ENCODE data around the gene SLAMF1.
A peak's percentile ranks its signal among the peaks of the same experiment; 100 is the strongest.
"Not testable (repeated sequence)": the region's sequence is repeated elsewhere in the genome, so short reads cannot be mapped to it uniquely, and the experiment has no call there.

Gene SLAMF1

DNA sequence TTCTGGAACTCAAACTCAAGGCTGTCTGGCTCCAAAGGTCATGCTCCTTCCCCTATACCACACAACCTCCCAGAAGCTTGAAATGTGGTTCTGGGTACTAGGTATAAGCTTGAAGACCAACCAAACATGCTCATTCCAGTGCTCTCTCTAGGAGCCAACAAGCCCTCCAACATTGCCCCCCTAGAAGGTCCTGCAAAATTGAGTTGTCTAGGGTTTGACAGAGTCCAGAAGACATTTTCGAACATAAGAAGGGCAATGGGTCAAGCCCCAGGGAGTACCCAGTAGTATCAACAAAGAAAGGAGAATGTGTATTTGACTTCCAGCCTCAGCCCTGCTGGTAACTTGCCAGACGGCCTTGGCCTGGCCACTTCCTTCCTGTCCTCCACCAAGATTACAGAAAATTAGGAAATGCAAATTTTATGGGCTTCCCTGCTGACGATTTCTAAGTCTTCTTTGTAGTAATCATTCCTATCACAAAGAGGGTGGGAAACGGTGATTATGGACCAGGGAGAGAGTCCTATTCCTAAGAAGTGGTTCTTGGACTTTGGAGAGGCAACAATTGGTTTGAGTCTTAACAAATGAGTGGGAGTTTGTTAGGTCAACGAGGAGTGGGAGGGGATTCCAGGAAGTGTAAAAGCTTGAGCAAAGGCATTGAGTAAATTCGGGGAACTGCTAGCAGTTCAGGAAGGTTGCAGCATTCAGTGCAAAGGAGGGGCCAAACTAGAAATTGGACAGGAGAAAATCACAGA, 18.7 kb upstream of the SLAMF1 start:
- no peak for DNase-seq (ENCODE audit: low read depth in 3 of 3)

DNA sequence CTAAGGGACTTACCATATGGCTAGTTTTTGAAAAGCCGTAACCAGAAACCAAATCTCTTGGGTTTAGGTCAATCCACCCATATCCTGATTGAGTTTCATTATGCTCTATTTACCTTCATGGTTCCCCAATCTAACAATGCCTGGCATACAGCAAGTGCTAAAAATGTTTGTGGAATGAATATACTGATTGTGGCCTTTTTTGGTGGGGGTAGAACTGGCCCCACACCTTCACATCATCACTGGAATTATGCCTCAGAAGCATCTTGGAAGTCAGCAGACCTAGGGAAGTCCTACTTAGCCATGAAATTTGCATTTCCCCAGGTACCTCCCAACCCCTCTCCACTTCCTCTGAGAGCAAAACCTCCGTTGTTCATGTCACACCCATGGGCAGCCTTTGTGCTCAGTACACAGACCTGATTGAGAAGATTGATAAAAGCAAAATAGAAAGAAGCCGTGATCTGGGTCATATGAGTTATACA, 17.8 kb upstream of the SLAMF1 start:
- DNase-seq (ENCODE audit: low read depth in 3 of 3): no peak

DNA sequence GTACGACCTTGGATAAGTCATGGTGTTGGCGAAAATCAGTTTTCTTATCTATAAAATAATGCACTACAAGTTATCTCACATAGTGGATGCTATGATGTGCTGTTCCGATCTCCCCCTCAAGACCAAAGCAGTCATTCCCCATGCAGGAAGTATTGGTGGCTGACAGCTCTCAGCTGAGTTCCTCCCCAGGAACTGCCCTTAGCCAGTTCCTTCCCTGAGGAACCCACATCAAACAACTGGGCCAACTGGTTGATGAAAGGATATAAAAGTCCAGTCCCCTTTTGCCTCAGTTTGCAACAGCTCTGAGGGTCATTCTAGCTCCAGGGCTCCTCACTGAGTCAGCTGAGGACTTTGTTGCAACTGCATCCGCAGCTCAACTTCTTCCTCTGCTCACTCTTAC, 16.1 kb upstream of the SLAMF1 start:
- no peak for DNase-seq (ENCODE audit: low read depth in 3 of 3)

DNA sequence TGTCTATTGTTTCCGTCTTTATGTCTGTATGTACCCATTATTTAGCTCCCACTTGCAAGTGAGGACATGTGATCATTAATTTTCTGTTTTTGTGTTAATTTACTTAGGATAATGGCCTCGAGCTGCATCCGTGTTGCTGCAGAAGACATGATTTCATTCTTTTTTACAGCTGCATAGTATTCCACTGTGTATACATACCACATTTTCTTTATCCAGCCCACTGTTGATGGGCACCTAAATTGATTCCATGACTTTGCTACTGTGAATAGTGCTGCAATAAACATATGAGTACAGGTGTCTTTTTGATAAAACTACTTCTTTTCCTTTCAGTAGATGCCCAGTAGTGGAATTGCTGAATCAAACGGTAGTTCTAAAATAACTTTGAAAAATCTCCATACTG, 12.7 kb upstream of the SLAMF1 start:
- DNase-seq (ENCODE audit: low read depth in 3 of 3): no peak

DNA sequence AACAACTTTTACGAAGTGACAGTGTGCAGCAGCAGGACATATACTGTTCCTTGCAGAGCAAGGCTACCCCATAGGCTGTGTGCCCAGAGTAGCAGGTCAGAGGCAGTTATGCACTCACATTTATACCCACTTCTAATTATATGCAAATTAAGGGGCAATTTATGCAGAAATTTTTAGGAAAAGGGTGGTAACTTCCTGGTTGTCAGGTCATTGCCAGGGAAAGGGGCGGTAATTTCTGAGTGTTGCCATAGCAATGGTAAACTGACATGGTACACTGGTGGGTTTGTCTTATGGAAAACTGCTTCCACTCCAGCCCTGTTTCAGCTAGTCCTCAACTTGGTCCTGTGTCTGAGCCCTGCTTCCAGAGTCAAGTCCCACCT, 12.0 kb upstream of the SLAMF1 start:
- no peak for DNase-seq (ENCODE audit: low read depth in 3 of 3)

DNA sequence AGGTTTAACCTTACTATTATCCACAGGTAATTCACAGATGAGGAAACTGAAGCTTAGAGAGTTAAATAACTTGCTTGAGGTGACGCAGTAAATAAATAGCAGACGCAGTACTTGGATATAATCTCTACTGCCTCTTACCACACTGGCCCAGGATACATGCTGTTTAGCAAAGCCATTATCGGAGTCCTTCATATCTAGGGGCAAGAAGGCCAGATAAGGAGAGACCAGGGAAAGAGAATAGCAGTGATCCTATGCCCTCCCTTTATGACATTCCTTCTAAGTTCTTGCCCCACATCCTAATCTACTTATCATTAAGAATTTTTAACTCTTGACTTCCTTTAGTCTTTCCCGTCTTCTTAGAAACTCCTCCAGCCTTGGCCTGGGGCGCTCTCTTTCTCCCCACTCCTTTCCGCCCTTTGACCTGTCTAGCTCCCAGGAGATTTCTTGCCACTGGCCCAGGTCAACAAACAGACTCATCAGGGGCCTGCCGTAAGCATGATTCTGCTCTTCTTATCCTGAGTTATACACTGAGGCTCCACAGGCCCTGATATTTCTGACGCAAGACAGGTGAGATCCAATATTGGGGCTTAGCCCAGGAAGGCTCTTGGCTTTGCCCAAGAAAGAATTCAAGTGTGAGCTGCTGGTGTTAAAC, 11.4 kb upstream of the SLAMF1 start:
- DNase-seq (ENCODE audit: low read depth in 3 of 3): no peak

DNA sequence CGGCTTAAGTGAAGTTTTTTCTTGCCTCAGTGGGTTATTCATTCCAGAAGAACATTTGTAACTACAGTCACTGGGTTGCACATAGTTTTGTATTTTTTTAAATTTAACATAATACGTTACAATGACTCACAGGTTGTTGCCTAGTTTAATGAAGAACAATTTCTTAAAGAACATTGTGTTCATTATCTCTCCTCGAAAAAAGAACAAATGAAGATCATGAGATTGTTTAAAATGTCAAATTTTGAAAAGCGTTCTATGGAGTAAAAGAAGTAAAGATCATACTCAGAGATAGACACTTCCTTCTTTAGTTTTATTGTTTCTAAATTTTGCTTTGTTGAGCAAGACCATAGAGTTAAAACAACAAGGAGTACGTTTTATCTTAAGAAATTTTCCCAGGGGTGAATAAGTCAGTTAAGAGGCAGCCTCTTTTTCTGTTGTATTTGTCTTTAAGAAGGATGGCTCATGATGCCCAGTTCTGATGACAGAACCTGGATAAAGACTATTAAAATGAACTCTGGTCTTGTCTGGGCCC, 10.5 kb upstream of the SLAMF1 start:
- no peak for DNase-seq (ENCODE audit: low read depth in 3 of 3)

DNA sequence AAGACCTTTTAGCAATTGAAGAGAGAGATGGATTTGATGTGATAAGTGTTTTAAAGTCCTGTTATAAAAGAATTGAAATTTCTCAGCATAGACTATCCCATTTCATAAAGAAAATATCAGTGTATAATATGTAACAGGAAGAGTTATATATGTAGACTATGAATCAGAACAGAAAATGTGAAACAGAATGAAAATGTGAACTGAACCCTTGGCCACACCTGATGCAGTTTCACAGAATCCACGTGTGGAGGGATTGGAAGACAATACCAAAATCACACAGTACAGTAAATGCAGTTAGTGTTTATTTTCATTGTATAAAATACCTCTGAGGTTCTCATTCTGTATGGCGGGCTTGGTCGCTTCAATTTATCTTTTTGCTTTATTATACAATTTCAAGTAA, 9.9 kb upstream of the SLAMF1 start:
- DNase-seq (ENCODE audit: low read depth in 3 of 3): no peak

DNA sequence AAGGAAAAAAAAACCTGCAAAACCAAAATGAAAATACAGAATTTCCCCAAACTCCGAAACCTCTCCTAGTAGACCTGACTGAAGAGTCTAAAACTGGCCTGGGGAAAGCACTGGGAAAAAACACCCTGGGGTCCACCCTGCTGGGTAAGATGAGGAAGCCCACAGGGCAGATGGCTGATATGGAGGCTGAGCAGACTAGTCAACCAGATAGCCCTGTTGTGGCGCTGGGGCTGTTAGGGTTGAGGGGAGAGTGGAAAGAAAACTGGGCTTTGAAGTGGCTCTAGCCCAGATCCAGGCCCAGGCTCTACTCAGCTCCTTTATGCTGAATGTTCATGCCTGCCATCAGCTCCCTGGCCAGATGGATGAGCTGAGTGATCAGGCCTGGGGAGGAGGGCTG, 6.8 kb upstream of the SLAMF1 start:
- DNase-seq (ENCODE audit: low read depth in 3 of 3): no peak

DNA sequence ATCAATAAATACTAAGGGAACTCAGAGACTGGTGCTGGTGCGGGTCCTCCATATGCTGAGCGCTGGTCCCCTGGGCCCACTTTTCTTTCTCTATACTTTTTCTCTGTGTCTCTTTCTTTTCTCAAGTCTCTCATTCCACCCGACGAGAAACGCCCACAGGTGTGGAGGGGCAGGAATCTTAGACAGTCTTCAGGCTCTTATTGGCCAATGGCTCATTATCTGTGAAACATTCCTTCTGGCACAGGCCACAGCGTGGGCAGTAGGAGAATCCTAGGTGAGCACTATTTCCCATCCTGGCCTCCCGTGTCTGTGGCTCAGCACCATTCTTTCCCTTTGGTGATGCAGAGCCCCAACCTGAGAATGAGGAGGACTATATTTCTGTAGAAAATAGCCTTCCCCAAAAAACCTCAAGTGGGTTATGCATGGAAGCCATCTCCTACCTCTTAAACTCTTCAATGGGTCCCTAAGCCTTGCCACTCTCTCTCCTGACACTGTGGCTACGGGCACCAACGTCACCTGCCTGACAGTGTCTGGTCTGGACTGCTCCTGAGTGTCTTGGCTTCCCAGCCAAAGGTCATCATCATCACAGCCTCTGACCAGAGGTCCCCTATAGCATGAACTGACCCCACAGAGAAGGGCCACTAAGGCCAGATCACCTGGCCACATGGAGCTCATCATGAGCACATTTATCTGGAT, 6.2 kb upstream of the SLAMF1 start:
- no peak for DNase-seq (ENCODE audit: low read depth in 3 of 3)

DNA sequence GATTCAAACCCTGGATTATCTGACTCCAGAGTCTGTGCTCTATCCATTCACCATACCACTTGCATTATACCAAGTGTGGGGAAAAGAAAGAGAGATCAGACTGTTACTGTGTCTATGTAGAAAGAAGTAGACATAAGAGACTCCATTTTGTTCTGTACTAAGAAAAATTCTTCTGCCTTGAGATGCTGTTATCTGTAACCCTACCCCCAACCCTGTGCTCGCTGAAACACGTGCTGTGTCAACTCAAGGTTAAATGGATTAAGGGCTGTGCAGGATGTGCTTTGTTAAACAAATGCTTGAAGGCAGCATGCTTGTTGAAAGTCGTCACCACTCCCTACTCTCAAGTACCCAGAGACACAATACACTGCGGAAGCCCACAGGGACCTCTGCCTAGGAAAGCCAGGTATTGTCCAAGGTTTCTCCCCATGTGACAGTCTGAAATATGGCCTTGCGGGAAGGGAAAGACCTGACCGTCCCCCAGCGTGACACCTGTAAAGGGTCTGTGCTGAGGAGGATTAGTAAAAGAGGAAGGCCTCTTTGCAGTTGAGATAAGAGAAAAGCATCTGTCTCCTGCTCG, 5.3 kb upstream of the SLAMF1 start:
- not testable (repeated sequence) for DNase-seq (ENCODE audit: low read depth in 3 of 3)

DNA sequence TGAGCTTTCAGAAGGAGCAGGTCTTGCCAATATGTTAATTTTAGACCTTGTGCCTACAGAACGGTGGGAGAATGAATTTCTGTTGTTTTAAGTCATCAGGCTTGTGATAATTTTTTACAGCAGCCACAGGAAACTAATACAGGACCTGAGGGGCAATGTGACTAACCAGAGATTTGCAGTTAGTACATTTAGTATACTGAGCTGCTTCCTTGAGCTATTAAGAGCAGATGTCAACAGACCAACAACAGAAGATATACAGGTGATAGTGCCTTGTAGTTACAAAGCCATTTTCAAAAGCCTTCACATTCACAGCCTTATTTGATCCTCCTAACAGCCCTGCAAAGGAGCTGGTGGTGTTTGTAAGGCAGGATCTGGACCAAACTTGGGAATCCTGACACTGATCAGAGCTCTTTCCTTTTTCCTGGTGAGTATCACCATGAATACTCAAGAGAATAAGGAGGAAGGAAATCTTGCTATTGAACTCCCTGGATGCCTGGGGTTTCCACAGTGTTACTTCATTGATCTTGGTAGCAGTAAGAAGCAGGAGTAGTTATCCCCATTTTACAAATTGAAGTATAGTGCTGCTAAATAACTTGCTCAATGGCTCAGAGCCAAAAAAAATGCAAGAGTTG, 4.7 kb upstream of the SLAMF1 start:
- DNase-seq (ENCODE audit: low read depth in 3 of 3): no peak

DNA sequence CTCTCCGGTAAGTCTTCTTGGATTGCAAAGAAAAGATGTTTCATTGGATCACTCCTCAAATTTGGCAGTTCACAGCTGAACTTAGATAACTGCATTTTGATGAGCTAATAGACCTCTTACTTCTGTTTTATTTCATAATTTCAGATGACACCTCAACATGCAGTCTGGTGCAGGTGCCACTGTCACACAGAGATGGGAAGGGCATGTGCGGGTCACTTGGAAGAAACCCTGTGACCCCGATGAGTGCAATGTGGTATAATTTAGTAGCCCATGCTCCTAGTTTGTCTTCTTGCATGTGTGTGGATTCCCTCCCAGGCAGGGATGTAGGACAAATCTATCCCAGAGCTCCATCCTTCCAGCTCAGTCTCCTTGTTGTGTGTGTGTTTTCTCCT, 481 bp upstream of the SLAMF1 start:
- DNase-seq (ENCODE audit: low read depth in 3 of 3): no peak

DNA sequence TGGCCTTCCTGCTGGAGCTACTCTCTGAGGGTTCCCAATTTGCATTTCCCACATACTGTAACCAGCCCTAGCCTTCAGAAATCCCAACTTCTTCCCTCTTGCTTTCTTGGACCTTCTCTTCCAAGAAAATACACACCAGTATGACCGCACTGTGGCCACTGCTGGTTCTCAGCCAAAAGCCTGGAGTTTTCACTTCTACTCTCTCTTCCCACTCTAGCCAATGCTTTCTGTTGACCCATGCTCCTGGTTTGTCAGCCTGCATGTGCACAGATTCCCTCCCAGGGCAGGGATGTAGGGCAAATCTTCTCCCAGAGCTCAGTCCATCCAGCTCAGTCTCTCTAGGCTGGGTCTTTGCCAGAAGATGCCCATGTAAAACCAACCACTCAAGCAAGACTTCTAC, 664 bp downstream of the SLAMF1 start:
- no peak for DNase-seq (ENCODE audit: low read depth in 3 of 3)

DNA sequence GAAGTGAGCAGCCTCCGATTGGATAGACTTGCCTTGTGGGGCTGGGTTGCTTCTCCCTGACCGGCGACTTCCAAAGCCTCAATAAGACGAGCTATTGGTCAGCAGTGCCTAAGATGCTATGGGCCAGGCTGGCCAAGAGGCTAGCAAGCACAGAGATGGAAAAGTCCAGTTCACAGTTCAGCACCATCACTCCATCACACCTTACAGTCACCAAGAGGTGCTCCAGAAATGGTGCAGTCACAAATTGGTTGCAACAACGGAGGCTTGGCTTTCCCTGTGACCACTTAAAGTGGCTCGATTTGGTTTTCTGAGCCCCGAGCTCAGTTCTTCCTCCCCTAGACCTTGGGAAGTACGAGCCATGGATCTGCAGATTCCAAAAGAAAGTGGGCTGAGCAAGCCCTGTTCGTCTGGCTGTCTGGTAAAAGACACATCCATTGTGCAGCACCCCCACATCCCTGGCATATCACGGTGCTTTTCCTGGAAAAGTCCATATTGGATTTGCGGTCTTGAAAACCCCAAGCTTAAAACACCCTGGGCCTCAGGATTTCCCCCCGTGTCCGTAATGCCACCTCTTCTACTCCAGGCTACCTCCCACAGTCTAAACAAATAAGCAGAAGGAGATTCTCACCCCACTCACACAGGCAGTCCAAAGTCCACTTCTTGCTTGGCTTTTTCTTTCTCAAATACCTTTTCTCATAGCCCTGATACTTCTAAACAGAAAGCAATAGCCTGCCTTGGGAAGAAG, 1.3 kb downstream of the SLAMF1 start:
- no peak for DNase-seq (ENCODE audit: low read depth in 3 of 3)

DNA sequence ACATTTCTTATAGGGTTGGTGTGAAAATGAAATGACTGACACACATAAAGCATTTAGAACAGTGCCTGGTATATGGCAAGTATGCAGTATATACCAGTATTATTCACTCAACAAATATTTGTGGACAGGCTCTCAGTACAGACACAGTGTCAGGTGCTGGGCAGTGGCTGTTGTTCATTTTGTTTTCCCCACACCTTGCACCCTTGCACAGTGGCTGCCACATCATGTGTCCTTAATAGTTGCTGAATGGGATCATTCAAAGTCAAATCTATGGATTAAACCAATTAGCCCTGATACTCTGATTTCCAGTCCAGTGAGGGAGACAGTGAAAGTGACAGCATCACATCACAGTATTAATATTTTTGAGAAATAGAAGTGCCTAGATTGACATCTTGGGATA, 2.4 kb downstream of the SLAMF1 start:
- no peak for DNase-seq (ENCODE audit: low read depth in 3 of 3)

DNA sequence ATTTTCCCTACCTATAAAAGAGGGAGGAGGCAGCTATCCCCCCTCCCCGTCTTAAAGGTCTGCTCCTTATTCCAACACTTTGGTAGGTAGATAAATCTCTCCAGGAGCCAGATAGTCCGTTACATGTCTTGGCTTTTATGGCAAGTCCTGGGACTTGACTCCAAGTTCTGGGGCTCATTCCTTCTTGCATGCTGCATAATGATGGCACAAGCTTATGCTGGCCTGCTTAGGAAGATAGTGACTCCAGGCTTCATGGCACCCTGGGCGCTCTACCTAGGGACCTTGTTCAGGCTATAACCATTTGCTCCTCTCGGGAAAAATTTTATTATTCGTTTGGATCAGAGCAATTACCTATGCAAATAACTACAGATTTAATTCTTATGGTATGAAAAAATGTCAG, 3.7 kb downstream of the SLAMF1 start:
- DNase-seq (ENCODE audit: low read depth in 3 of 3): no peak

DNA sequence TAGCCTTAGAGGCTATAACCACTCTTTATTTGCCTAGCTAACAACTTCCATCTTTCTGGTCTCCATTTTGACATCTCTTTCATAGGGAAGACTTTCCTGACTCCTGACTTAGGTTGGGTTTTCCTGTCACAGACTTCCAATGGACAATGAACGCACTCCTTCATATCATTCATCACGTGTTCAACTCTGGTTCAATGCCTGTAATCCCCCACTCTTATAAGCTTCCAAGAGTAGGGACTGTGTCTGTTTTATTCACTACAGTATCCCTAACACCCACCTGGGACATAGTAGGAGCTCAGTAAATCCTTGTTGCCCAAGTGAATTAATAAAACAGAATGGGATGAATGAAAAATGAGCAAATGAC, 4.6 kb downstream of the SLAMF1 start:
- DNase-seq (ENCODE audit: low read depth in 3 of 3): no peak

DNA sequence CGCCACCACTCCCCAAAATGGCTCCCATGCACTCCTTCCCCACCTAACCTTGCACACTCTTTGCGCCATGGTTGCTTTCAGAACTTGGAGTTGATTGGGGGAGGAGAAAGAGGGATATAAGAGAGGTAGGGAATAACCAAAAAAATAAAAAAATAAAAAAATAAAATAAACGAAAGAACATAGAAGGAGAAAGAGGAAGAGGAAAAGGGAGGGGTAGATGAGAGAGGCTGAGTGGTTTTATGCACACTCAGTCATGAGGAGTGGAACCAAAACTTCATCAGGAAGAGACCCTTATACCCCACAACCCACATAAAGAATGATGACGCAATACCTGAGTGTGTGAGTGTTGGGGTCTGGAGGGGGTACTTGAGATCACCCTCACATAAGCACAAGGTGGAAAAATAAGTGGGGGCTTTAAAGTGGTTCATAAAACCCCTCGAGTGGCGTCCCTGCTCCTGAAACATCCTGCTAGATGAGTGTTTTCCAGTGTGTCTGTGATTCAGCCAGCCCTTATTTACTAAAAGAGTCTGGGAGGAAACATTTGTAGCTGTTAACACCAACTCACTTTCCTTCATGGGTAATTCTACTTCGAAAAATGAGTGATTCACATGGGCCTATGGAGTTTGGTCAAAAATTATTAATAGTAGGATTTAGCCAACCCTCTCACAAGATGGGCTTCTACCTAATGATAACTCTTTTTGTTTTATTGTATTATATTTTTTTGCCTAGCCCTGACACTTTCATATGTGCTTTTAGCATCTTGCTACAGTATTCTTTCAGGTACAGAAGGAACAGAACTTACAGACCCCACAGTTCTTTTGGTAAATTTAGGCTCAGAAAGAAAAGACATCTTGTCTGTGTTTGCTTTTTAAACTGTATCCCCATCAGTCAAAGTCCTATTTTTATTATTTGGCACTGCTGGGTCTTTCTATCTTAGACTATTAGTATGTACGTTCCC, 5.2 kb downstream of the SLAMF1 start:
- DNase-seq (ENCODE audit: low read depth in 3 of 3): peak in 1 of 3 experiments; percentile 41

Data from stimulated activated CD4-positive, alpha-beta T cell treated with anti-CD3 and anti-CD28 coated beads, TNF-alpha, amount 100 ng/mL, for 24 hours (primary cell).